ENCODE measurements around the gene ADAMTS16.

Gene ADAMTS16

GRCh38 chr5:5291357-5291756 lies 151.2 kb downstream of the ADAMTS16 start:
- H3K4me3 ChIP-seq (ENCODE audit: low read depth, low read length): no peak overlapping the region
- TF ChIP-seq, protein P1, sequence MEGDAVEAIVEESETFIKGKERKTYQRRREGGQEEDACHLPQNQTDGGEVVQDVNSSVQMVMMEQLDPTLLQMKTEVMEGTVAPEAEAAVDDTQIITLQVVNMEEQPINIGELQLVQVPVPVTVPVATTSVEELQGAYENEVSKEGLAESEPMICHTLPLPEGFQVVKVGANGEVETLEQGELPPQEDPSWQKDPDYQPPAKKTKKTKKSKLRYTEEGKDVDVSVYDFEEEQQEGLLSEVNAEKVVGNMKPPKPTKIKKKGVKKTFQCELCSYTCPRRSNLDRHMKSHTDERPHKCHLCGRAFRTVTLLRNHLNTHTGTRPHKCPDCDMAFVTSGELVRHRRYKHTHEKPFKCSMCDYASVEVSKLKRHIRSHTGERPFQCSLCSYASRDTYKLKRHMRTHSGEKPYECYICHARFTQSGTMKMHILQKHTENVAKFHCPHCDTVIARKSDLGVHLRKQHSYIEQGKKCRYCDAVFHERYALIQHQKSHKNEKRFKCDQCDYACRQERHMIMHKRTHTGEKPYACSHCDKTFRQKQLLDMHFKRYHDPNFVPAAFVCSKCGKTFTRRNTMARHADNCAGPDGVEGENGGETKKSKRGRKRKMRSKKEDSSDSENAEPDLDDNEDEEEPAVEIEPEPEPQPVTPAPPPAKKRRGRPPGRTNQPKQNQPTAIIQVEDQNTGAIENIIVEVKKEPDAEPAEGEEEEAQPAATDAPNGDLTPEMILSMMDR (IDR thresholded peaks at IDR 0.05; ENCODE audit: low read depth, low read length): no peak

DNA sequence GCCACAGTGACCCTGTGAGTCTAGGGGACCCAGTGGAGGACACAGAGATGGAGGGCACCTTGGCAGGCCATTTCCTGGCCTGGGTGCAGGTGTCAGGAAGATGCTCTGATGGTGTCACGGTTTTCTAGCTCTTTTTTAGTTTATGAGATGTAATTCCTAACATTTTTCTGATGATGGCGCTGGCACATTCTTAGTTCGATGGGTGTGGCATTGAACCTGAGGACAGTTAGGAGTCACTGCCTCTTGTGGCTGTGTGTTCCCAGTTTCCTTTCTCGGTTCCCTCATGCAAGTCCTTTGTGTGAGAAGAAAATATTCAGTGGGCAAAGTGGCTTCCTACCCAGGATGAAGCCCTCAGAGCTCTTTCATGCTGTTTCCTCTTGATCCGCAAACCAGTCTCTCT lies 152.9 kb downstream of the ADAMTS16 start:
- no peak overlapping the region for H3K4me3 ChIP-seq (ENCODE audit: low read depth, low read length)
- TF ChIP-seq, protein P1 (IDR thresholded peaks at IDR 0.05; ENCODE audit: low read depth, low read length): no peak

DNA sequence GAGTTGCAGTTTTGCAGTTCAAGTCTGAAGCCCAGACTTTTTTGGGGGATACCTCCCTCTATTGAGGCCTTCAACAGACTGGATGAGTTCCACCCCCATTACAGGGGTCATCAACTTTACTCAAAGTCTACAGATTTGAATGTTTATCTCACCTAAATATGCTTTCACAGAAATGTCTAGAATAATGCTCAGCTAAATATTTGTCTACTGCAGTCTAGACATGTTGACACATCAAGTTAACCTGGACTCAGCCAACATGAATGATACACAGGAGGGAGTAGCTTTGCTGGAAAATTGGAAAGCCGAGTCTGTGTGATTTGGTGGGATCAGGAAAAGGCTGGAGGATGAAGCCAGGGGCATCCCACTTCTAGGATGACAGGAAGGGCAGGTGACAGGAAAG lies 154.3 kb downstream of the ADAMTS16 start:
- no peak overlapping the region for H3K4me3 ChIP-seq (ENCODE audit: low read depth, low read length)
- TF ChIP-seq, protein P1 (IDR thresholded peaks at IDR 0.05; ENCODE audit: low read depth, low read length): no peak

- TF ChIP-seq, protein P1 (IDR thresholded peaks at IDR 0.05; ENCODE audit: low read depth, low read length): no peak
- H3K4me3 ChIP-seq (ENCODE audit: low read depth, low read length): no peak overlapping the region
Observed at GRCh38 chr5:5295351-5295750, 155.2 kb downstream of the ADAMTS16 start.

- TF ChIP-seq, protein P1 (IDR thresholded peaks at IDR 0.05; ENCODE audit: low read depth, low read length): no peak
- no peak overlapping the region for H3K4me3 ChIP-seq (ENCODE audit: low read depth, low read length)
Observed at GRCh38 chr5:5296051-5296450, 155.9 kb downstream of the ADAMTS16 start.

GRCh38 chr5:5297432-5298067 lies 157.4 kb downstream of the ADAMTS16 start:
- TF ChIP-seq, protein P1 (IDR thresholded peaks at IDR 0.05; ENCODE audit: low read depth, low read length): no peak
- no peak overlapping the region for H3K4me3 ChIP-seq (ENCODE audit: low read depth, low read length)

DNA sequence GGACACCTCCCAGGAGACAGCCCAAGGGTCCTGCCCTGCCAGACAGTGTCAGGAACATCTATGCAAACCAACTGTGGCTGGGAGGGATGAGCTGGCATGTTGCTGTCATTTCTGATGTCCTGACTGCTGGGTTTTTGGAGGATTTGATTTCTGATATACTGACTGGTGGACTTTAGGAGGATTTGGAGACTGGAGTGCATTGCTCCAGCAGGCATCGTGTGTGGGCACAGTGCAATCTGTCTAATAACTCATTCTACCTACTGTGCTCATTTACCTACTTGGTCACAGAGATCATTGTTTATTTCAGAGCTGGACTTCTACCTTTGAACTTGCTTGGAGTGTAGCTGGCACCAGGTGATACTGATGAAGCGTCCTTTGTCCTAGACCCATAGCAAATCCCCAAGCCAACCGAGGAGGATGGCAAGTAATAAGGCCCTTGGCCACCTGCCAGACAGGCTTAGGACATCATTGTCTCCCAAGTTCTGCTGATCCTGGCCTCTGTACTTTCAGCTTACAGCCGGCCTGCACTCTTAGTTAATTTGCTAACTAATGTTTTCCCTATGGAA lies 158.0 kb downstream of the ADAMTS16 start:
- no peak overlapping the region for H3K4me3 ChIP-seq (ENCODE audit: low read depth, low read length)
- TF ChIP-seq, protein P1 (IDR thresholded peaks at IDR 0.05; ENCODE audit: low read depth, low read length): no peak

Measured in WI38 (cell line).